ENCODE data around the gene KRTAP19-4.
"Not testable (repeated sequence)": the region's sequence is repeated elsewhere in the genome, so short reads cannot be mapped to it uniquely, and the experiment has no call there.

The KRTAP19-4 gene, protein sequence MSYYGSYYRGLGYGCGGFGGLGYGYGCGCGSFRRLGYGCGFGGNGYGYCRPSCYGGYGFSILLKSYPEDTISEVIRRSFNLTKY

DNA sequence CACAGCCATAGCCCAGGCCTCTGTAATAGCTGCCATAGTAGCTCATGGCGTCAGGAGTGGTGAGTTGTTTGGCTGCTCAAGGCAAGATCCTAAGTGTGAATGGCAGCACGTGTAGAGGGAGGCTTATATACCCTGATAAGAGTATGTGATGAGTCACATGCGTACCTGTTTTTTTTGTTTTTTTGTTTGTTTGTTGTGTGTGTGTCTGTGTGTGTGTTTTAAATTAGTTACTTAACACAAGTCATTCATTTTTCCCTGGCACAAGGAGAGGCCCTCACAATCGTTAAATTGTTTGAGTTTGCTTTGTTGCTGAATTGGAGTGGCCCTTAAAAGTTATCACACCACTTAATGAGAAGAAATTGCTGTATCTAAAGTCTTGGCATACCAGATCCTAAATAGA lies at the start of gene KRTAP19-4:
Gene KRTAP19-4, minus strand, starts transcription at position 101 of the 400 bp plus-strand sequence. Its CDS starts 55 bp downstream, at position 46.
- no peak for DNase-seq (ENCODE audit: low read depth in 4 of 4, low spot score in 1 of 4)

DNA sequence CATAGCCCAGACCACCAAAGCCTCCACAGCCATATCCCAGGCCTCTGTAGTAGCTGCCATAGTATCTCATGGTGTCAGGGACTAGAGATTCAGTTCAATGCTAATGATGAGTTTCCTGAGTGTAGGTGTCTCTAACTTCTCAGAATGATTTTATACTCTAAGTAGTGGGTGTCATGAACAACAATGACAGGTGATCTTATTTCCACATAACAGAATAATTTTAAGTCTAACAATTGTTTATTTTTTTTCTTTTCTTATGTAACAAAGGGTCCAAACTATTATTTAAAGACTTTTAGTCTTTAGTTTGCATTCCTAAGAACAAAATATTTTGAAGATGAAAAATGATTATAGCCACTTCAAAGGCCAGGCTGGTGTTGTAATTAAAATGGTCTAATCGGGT lies 44.8 kb upstream of the KRTAP19-4 start, which contains the start of gene KRTAP19-6:
Gene KRTAP19-6, minus strand, starts transcription at position 101 of the 400 bp plus-strand sequence. Its CDS starts 31 bp downstream, at position 70.
- no peak for DNase-seq (ENCODE audit: low read depth in 4 of 4, low spot score in 1 of 4)

DNA sequence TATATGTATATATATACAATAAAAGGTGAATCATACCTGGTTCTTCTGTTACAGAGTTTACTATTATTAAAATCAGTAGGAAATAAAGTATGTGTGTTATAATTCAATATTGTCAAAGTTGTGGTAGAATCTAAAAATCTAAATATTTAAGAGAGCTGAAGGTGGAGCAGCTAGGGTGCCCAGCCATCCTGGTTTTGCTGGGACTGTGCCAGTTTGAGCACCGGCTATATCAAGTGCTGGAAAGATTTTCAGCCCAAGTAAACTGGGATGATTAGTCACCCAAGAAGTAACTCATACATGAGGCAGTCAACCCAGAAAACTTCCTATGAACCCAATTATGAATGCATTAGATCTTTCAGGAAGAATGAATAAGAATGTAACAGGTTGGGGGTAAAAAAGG lies 21.9 kb upstream of the KRTAP19-4 start:
- no peak for DNase-seq (ENCODE audit: low read depth in 4 of 4, low spot score in 1 of 4)

DNA sequence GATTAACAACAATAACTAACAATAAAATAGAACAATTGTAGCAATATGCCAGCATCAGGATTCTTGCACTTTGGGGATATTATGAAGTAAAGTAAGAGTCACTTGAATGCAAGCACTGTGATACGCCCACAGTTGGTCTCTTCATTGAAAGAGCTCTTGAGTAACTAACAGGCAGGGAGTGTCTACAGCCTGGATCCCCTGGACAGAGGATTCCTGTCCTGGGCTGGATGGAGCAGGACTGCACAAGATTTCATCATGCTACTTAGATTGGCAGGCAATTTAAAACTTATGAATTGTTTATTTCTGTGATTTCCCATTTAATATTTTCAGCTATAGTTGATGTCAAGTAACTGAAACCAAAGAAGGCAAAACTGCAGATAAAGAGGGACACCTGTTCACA lies 18.7 kb upstream of the KRTAP19-4 start:
- no peak for DNase-seq (ENCODE audit: low read depth in 4 of 4, low spot score in 1 of 4)

DNA sequence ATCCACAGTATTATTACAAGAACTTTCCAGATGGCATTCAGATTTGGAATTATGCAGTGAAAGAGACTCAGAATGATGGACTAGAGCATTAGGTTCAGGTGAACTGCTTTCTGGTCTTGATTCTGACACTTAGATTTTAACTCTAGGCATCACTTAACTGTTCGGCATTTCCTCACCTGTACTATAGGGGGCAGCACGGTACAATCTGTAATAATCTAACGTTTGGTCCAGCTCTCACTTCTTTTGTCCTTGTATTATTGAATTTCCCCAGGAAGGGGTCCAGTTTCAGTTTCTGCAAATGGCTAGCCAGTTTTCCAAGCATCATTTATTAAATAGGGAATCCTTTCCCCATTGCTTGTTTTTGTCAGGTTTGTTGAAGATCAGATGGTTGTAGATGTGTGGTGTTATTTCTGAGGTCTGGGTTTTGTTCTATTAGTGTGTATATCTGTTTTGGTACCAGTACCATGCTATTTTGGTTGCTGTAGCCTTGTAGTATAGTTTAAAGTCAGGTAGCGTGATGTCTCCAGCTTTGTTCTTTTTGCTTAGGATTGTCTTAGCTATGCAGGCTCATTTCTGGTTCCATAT lies 8.7 kb upstream of the KRTAP19-4 start:
- DNase-seq (ENCODE audit: low read depth in 4 of 4, low spot score in 1 of 4): not testable (repeated sequence)

DNA sequence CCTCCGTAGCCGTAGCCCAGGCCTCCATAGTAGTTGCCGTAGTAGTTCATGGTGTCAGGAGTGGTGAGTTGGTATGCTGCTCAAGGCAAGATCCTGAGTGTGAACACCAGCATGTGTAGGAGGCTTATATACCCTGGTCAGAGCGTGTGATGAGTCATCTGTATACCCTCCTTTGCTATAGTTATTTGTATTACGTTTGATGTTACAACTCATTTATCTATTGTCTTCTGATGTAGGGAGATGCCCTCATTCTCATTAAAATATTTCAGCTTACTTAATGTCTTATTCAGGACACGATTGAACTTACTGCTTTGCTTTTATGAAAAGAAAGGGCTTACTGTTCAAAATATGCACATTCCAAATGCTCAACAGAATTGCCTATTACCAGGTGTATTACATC lies 5.1 kb upstream of the KRTAP19-4 start, which contains the start of gene KRTAP19-5:
Gene KRTAP19-5, minus strand, starts transcription at position 101 of the 400 bp plus-strand sequence. Its CDS starts 51 bp downstream, at position 50.
- DNase-seq (ENCODE audit: low read depth in 4 of 4, low spot score in 1 of 4): no peak

DNA sequence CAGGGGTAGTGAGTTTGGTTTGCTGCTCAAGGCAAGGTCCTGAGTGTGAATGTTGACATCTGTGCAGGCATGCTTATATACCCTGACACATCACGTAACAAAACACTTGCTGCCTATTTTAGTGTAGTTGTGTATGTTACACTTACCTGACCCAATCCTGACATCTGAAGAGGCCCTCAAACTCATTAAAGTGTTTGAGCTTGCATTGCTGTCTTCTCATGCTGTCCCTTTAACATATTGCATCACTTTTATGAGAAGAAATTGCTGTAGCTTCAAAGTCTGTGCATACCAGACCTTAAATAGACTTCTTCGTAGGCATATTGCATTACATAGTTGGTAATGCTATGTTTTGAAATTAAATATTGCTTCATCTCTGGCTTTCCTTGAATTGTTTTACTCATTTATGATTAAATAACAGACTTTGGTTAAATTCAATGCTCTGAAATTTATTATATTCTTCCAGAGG lies 5.0 kb downstream of the KRTAP19-4 start, which contains the start of gene KRTAP19-3:
Gene KRTAP19-3, minus strand, starts transcription at position 51 of the 466 bp plus-strand sequence. CDS start 56 bp downstream, outside the sequence.
- DNase-seq (ENCODE audit: low read depth in 4 of 4, low spot score in 1 of 4): no peak

DNA sequence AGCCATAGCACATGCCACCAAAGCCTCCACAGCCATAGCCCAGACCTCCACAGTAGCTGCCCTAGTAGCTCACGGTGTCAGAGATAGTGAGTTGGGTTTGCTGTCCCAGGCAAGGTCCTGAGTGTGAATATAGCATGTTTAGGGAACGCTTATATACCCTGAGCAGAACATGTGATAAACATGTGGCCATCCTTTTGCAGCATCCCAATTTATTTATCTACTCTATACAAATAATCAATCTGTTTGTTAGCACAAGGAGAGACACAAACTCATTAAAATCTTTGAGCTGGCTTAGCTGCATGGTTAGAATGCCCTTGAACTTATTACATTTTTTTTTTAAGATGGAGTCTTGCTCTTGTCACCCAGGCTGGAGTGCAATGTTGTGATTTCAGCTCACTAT lies 9.6 kb downstream of the KRTAP19-4 start, which contains the start of gene KRTAP19-2:
Gene KRTAP19-2, minus strand, starts transcription at position 101 of the 400 bp plus-strand sequence. Its CDS starts 88 bp downstream, at position 13.
- DNase-seq (ENCODE audit: low read depth in 4 of 4, low spot score in 1 of 4): no peak

DNA sequence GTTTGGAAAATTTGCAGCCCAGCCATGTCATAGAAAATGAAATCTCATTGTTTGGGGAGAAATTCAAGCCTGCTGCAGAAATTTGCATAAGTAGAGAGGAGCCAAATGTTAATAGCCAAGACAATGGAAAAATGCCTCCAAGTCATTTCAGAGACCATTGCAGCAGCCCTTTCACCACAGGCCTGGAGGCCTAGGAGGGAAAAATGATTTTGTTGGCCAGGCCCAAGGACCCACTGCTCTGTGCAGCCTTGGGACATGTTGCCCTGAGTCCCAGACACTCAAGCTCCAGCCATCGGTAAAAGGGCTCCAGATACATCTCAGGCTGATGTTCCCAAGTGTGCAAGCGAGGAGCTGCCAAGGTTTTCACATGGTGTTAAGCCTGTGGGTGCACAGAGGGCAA lies 10.8 kb downstream of the KRTAP19-4 start:
- no peak for DNase-seq (ENCODE audit: low read depth in 4 of 4, low spot score in 1 of 4)

DNA sequence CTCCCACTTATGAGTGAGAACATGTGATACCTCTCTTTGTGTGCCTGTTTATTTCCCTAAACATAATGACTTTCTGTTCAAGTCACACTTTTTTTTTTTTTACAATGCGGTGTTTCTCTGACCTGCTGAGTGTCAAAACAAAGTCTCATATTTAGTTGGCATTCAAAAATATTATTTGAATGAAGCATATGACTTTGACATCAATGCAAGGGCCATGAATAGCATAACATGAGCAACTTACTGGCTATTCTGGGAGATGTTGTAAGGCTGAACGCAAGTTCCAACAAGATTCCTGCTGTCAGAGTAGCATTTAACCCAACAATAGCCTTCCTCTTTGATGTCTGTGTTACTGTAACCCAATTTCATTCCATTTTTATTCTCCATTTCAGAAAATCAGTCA lies 14.8 kb downstream of the KRTAP19-4 start:
- no peak for DNase-seq (ENCODE audit: low read depth in 4 of 4, low spot score in 1 of 4)

DNA sequence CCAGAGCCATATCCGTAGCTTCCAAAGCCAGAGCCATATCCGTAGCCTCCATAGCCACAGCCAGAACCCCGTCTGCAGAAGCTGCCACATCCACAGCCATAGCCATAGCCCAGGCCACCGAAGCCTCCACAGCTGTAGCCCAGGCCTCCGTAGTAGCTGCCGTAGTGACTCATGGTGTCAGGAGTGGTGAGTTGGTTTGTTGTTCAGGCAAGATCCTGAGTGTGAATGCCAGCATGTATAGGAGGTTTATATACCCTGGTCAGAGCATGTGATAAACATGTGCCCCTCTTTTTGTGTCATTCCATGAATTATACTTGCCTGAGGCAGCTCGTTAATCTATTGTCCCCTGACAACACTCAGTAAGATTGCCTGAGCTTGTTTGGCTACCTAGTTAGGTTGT lies 16.8 kb downstream of the KRTAP19-4 start, which contains the start of gene KRTAP19-1:
Gene KRTAP19-1, minus strand, starts transcription at position 223 of the 400 bp plus-strand sequence. Its CDS starts 50 bp downstream, at position 173.
- no peak for DNase-seq (ENCODE audit: low read depth in 4 of 4, low spot score in 1 of 4)

DNA sequence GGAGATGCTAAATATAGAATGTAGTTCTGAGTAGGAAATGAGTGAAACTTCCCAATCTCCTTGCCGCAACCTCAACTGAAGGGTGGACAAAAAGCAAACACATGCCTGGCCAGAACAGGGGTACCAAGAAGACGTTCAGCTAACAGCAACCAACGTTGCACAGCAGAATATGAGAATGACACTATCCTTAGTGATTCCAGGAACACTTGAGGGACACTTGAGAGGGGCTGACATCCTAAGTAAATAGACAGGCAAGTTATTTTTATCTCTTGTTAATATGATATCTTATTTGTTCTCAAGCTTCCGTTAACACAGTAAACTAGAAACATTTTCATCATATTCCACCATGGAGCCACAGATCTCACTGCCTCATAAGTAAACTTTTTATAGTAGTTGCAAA lies 17.7 kb downstream of the KRTAP19-4 start:
- DNase-seq (ENCODE audit: low read depth in 4 of 4, low spot score in 1 of 4): no peak

DNA sequence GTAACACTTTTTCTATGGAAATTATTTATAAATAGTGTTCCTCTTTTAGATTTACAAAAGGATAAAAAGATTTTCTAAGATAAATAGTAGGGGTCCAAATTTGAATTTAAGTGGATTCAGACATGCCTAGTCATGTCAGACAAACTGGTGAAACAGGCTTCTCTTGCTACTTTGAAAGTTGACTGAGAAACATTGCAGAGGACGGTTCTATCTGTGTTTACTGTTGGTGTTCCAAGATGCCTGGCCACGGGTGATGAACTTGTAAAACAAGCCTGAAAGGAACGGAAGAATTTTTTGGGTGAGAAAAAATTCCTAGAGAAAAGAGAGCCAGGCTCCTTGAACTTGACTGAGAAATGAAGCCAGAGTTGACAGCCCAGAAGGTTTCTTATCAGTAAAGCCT lies 19.0 kb downstream of the KRTAP19-4 start:
- no peak for DNase-seq (ENCODE audit: low read depth in 4 of 4, low spot score in 1 of 4)

DNA sequence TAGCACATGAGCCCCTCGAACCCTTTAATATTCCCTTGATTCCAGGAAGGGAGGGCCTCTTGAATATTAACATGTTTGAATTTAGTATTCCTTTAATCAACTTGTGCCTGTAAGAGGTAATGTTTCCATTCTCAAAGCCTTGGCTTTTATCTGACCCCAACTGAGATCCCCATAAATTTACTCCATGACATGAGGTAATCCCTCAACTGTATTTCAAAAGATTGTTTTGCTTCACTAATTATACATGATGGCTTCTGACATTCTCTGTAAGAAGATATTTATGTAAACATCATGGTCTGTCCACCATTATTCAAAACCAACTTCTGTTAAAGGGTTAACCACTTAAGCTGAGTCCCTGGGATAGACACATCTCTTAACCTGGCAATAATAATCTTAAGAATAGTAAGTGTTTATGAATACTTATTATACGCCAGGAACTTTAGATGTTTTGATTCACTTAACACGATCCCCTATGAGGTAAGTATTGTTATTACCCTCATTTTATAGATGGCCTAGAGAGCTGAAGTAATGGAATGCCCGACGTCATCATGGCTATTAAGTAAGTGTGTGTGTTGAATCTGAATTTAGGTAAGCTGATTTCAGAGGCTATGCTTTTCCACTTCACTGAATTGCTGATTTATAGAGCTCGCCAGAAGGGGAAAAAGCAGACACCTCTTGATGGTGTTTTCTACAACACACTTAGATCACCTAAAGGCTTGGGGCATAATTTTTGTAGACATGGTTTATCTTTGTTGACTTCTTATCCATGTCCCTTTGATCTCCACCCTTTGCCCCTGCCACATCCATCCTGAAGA lies 27.9 kb downstream of the KRTAP19-4 start:
- DNase-seq (ENCODE audit: low read depth in 4 of 4, low spot score in 1 of 4): no peak

DNA sequence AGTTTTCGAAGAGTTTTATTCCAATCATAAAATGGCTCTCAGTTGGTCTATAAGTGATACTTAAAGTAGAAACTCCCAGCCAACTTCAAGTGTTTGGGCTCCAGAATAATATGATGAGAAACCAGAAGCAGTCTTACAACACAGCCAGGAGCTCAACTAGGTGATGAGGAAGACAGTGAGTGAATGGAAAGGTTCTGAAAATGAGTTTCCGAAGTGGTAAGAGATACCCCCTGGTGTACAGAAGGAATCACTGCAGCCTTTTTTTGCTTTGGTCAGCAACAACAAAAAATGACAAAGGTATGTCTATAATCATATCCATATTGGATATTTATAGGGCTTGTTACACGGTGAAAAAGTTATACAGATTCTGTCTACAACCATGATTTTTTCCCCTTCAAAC lies 33.3 kb downstream of the KRTAP19-4 start:
- no peak for DNase-seq (ENCODE audit: low read depth in 4 of 4, low spot score in 1 of 4)

DNA sequence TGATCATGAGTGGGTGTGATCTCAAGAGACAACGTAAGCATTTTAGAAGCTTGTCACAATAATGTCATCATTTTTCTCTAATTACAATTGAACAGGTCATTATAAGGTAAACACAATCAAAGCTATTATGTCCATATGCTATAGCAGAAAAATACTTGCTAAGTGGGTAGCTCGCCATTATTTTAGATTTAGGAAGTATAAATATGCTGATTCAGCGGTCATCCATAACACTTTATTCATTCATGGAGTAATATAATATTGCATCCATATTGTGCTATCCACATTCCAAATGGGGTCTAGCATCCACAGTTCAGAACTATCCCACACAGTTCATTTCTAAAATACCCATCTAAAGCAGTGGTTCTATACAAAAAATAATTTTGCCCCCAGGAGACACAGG lies 48.5 kb downstream of the KRTAP19-4 start:
- no peak for DNase-seq (ENCODE audit: low read depth in 4 of 4, low spot score in 1 of 4)

DNA sequence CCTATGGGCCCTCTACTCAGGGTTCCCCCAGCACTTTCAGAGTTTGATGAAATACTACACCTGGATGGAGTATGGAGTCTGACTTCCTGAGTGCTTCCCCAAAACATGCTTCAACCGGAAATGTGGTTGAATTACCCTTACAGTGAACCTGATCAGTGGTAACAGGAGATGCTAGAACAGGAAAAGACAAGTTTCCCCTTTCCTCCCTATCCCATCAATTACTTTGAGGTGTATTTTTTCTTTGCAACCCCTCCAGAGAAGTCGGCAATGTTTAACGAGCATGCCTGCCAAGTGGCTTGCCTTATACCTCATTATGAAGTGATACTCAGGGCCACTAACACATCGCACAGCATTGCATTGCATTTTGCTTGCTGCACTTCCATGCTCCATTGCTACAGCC lies 49.9 kb downstream of the KRTAP19-4 start:
- DNase-seq (ENCODE audit: low read depth in 4 of 4, low spot score in 1 of 4): no peak
